Psoas muscle (tissue), 8 donors: ENCODE measurements around the gene PUS3. TPM values are rescaled to one million over a fixed set of nuclear protein-coding genes. Genes with fewer than 3 reads are reported as not detected.

ENCODE experiments used
- ATAC-seq, 4 donors: fragments of 200-7000 bp; cut with Tn5 transposase; one replicate each; pipeline ENCODE4 v1.9.1; 2020; ENCODE audit warnings: moderate library complexity in 3 of 4, mild to moderate bottlenecking in 2 of 4
- DNase-seq, 2 donors: peaks; one replicate each; pipeline ENCODE4 v3.0.0-alpha.2; 2020
- H3K27ac ChIP-seq: fragments of 200-600 bp; one replicate; pipeline ENCODE4 v1.8.0; 2022
- H3K27me3 ChIP-seq, 3 donors: fragments of 200-600 bp in 1 of 3; one replicate each; pipeline versions ENCODE4 v1.6.1 to v1.8.0; 2013 to 2022; ENCODE audit warnings: low read length in 2 of 3, mild to moderate bottlenecking in 2 of 3, moderate library complexity in 1 of 3; ENCODE audit not compliant: insufficient read depth in 3 of 3
- H3K36me3 ChIP-seq, 2 donors: fragments of 200-600 bp in 1 of 2; one replicate each; pipeline versions ENCODE4 v1.6.1 to v1.8.0; 2013 to 2022; ENCODE audit warnings: low read depth in 1 of 2, mild to moderate bottlenecking in 1 of 2, moderate library complexity in 1 of 2; ENCODE audit not compliant: insufficient read depth in 1 of 2
- H3K4me1 ChIP-seq: fragments of 200-600 bp; one replicate; pipeline ENCODE4 v1.8.0; 2022
- H3K4me3 ChIP-seq: fragments of 200-600 bp; one replicate; pipeline ENCODE4 v1.8.0; 2022; ENCODE audit warnings: mild to moderate bottlenecking
- H3K9me3 ChIP-seq: fragments of 200-600 bp; one replicate; pipeline ENCODE4 v1.8.0; 2022
- WGBS, 3 donors: extraction: QIAGEN DNeasy Blood & Tissue Kit; methylation state at CpG; one replicate each; pipeline versions ENCODE4 v1.1.6 to v1.1.7; 2013; 5-methylcytosine and 5-hydroxymethylcytosine counted together
- intact Hi-C, 2 donors: fragments of 100-400 bp; cut with DNase I; formaldehyde crosslinking; loops; one replicate each; pipeline versions ENCODE4 v1.11.0 to v1.14.2; 2022
- polyA plus RNA-seq, 3 donors: library from polyadenylated mRNA; stranded (reverse); fragments of 200-250 nt; gene quantifications; one replicate each; pipeline ENCODE4 v1.2.3, GENCODE V29; 2013
- total RNA-seq, 4 donors: library from RNA; stranded (reverse); fragmentation: NEBNext Ultra II Directional in 2 of 4; extraction: Animal tissue kit (Norgen Biotek cat#: 25700) in 2 of 4; gene quantifications; one replicate each; pipeline versions ENCODE4 v1.2.1 to v1.2.4, GENCODE V29; 2021 to 2023
- TF ChIP-seq, protein P1 (sequence below): fragments of 200-600 bp; IDR thresholded peaks from one replicate; pipeline ENCODE4 v1.8.0; 2022; ENCODE audit warnings: antibody characterized with exemption
- donor health status: healthy with polysubstance abuse.
- donor health status: DM: no; HTN: no; CAD: no; lungs with moderate emphysema.
- donor health status: Bipolar disorder and iron deficiency.
- donor health status: healthy.
- donor health status: DM: yes; HTN: yes; CAD: no.
- donor health status: DM: no; HTN: no; CAD: no.
- donor health status: DM: no; HTN: no; CAD: no.
- donor health status: DM: yes; HTN: yes; CAD: no.

PUS3 gene
- total and polyA plus RNA-seq, 7 donors = 9.0 to 17.5 (median 16.1) TPM

DNA sequence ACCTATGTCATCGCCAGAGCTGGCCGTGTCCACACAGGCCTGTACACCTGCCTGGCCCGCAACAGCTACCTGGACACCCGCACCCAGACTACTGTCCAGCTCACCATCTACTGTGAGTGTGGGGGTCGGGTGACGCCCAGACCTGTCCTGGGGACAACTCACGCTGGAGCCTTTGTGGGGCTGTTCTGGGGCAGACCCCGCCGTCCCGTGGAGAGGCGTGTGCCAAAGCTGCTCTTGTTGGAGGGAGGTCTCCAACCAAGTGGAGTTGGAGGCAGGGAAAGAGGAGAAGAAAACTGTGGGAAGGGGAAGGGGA lies 47.1 kb upstream of the PUS3 start:
- intact Hi-C loops = no loop called here
- ATAC-seq (no peak), DNase-seq (no peak)
- 93 to 95% (median 95%) methylated on average over 11 of the region's 11 CpGs for WGBS, 3 donors
- Histone ChIP-seq H3K4me3 (no peak overlapping the region), H3K9me3 (no peaks in the 10 kb centered on the region), H3K27me3 (no peaks in the 10 kb centered on the region), H3K27ac (no peak overlapping the region), H3K36me3 (no peaks in the 10 kb centered on the region), H3K4me1 (no peaks in the 10 kb centered on the region)
- TF ChIP-seq, protein P1, sequence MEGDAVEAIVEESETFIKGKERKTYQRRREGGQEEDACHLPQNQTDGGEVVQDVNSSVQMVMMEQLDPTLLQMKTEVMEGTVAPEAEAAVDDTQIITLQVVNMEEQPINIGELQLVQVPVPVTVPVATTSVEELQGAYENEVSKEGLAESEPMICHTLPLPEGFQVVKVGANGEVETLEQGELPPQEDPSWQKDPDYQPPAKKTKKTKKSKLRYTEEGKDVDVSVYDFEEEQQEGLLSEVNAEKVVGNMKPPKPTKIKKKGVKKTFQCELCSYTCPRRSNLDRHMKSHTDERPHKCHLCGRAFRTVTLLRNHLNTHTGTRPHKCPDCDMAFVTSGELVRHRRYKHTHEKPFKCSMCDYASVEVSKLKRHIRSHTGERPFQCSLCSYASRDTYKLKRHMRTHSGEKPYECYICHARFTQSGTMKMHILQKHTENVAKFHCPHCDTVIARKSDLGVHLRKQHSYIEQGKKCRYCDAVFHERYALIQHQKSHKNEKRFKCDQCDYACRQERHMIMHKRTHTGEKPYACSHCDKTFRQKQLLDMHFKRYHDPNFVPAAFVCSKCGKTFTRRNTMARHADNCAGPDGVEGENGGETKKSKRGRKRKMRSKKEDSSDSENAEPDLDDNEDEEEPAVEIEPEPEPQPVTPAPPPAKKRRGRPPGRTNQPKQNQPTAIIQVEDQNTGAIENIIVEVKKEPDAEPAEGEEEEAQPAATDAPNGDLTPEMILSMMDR = no peak

DNA sequence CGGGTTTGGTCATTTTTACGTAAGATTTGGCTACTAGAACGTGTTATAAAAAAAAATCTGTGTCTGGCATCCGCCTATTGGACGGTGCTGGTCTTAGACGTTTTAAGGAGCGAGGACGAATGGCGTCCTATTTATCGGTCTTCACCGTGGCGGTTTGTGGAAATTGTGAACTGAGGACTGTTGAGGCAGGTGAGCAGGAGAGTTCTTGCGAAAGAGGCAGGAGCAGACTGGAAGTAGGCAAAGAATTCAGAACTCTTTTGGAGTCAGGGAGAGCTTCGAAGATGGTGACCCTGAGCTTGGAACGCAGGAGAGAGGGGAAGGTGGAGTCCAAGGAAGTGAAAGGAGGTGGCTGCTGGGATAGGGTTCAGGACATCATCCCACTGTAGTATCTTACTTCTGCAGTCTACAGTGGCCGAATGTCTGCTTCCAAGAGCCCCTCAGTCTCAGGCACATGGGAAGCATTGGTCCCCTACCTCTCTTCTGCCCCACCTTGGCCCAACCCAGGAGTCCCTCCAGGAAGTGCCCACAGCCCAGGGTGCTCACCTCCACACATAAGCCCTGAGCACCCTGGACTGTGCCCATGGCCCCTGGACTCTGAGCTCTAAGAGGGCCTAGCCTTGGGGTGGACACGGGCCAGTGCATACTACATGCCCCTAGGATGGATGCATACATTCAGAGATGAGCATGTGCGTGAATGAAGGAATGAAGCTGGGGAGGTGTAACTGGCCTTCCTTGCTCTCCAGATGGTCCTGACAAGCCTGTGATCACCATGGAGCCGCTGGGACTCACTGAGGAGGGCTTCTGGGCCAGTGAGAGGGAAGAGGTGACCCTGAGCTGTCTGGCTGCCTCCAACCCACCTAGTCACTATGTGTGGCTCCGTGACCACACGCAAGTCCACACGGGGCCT lies 46.5 kb upstream of the PUS3 start:
- H3K36me3 ChIP-seq = no peaks in the 10 kb centered on the region
- intact Hi-C loops = loop anchor here in 1 of 2 donors (10.0 kb wide), 2 partner anchors 115 to 165 kb away; partner anchors contain the start of gene CDON
- 91 to 95% (median 92%) methylated on average over 22 of the region's 22 CpGs for WGBS, 3 donors

DNA sequence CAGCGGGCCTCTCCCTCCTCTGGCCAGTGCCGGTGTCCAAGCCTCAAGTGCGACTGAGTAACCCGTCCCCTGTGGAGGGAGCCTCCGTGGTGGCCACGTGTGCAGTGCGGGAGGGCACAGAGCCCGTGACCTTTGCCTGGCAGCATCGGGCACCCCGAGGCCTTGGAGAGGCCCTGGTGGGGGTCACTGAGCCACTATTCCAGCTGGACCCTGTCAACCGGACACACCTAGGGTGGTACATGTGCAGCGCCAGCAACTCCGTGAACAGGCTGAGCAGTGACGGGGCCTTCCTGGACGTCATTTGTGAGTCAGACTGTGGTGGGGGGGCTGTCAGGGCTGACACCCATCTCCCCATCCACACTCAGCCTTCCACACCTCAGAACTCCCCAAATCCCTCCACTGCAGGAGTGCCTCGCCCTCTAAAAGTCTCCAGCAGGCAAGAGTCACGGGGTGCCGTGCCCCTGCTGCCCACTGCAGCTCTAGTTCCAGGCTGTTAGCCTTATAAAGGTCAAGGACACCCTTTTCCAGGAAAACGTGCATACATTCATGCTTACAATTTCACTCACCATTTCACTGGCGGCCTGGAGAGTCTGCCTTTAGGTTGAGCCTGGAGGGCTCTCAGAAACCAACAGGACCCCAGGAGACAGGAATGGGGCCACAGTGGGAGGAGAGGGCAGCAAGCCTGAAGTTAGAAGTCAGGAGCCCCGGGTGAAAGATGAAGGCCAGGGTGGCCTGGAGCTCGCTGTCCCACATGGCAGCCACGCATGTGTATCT lies 45.5 kb upstream of the PUS3 start:
- intact Hi-C loops = loop anchor here in 1 of 2 donors (10.0 kb wide), 2 partner anchors 116 to 166 kb away; partner anchors contain the start of gene CDON

More for the DNA sequence above, 46.5 kb upstream of the PUS3 start:
- H3K27ac ChIP-seq = no peak overlapping the region
- TF ChIP-seq, protein P1 = no peak
- no peaks in the 10 kb centered on the region for H3K4me1 ChIP-seq
- no peak for DNase-seq
- H3K9me3 ChIP-seq = no peaks in the 10 kb centered on the region
- H3K27me3 ChIP-seq = no peaks in the 10 kb centered on the region
- no peak overlapping the region for H3K4me3 ChIP-seq
- ATAC-seq = no peak

DNA sequence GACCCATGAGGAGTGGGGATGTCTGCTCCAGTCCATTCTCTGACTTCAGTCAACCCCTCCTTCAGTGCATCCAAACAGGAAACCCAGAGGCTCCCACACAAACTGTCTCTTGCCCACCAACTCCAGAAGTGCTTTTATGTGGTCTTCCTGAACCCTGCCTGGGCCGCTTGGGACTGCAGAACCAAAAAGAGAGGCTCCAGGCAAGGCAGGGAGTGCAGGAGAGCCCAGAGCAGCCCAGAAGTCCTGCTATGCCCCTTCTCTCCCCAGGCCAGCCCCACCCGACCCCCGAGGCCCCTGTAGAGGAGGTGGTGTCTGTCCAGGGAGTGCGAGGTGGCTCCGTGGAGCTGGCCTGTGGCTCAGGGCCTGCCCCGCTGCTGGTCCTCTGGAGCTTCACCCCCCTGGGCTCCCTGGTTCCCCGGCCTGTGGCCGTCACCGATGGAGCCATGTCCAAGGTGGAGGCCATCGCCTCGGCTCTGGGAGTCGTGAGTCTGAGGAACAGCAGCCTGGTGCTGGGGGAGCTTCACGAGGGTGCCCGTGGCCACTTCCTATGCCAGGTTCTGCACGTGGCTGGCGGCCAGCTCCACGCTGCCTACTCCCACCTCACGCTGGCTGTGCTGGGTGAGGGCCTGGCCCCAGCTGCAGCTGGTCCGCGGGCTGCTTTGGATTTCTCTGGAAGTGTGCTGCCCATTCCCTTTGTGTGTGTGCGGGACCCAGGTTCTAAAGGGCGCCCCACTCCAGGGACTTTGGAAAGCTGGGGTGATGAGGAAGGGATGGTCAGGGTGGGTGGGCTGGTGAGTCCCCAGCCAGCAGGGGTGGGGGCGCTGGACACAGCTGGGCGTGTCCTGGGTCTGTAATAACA lies 44.6 kb upstream of the PUS3 start:
- ATAC-seq (no peak), DNase-seq (no peak)
- intact Hi-C loops = loop anchor here in 1 of 2 donors (10.0 kb wide), 2 partner anchors 117 to 167 kb away; partner anchors contain the start of gene CDON
- Histone ChIP-seq H3K4me1 (no peaks in the 10 kb centered on the region), H3K9me3 (no peaks in the 10 kb centered on the region), H3K4me3 (no peak overlapping the region), H3K27me3 (no peaks in the 10 kb centered on the region), H3K27ac (no peak overlapping the region), H3K36me3 (no peaks in the 10 kb centered on the region)
- 82 to 84% (median 82%) methylated on average over 23 to 24 of the region's 24 CpGs for WGBS, 3 donors
- TF ChIP-seq, protein P1 = no peak

More for the DNA sequence above, 45.5 kb upstream of the PUS3 start:
- H3K27me3 ChIP-seq = no peaks in the 10 kb centered on the region
- DNase-seq = no peak
- H3K36me3 ChIP-seq = no peaks in the 10 kb centered on the region
- TF ChIP-seq, protein P1 = no peak
- H3K9me3 ChIP-seq = no peaks in the 10 kb centered on the region
- H3K4me3 ChIP-seq = no peak overlapping the region
- no peak overlapping the region for H3K27ac ChIP-seq
- 84 to 90% (median 88%) methylated on average over 23 of the region's 23 CpGs for WGBS, 3 donors
- no peaks in the 10 kb centered on the region for H3K4me1 ChIP-seq
- ATAC-seq = no peak
